Astrocyte (in vitro differentiated cells and primary cell): ENCODE data around the gene NDUFS2.

Experiments used
- EZH2 ChIP-seq: IDR thresholded peaks from 2 replicates; pipeline ENCODE4 v1.6.1; 2012; ENCODE audit warnings: mild to moderate bottlenecking, low read length, inconsistent platforms; ENCODE audit not compliant: insufficient read depth
- TF ChIP-seq, protein P1 (sequence below): IDR thresholded peaks from 2 replicates; pipeline ENCODE4 v1.5.1; 2011; ENCODE audit warnings: low read depth, mild to moderate bottlenecking, inconsistent platforms, low read length, moderate library complexity; ENCODE audit not compliant: insufficient read depth

DNA sequence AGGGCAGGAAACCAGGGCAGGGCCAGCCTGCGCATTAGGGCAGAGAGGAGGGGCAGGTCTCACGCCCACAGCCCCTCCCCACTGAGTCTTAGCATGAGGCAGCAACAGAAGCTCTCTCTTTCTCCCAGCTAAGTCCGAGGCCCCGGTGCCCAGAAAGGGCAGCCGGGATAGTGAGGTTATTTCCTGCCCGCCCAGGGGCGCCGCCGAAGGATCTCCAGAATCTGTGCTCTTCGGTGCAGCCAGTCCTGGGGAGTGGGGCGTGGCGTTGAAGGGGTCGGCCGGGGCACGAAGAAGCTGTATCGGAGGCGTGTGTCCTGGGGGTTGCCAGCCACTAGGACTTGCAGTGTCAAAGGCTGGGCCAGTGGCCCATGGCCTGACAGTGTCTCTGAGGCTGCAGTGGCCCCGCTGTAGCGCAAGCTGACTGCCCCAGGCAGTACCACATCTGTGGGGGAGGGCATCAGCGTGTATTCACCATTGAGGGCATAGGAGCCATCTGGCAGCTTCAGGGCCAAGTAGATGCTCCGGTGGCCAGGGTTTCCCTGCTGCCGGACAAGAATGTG lies 11.1 kb upstream of the NDUFS2 start:
- TF ChIP-seq, protein P1, sequence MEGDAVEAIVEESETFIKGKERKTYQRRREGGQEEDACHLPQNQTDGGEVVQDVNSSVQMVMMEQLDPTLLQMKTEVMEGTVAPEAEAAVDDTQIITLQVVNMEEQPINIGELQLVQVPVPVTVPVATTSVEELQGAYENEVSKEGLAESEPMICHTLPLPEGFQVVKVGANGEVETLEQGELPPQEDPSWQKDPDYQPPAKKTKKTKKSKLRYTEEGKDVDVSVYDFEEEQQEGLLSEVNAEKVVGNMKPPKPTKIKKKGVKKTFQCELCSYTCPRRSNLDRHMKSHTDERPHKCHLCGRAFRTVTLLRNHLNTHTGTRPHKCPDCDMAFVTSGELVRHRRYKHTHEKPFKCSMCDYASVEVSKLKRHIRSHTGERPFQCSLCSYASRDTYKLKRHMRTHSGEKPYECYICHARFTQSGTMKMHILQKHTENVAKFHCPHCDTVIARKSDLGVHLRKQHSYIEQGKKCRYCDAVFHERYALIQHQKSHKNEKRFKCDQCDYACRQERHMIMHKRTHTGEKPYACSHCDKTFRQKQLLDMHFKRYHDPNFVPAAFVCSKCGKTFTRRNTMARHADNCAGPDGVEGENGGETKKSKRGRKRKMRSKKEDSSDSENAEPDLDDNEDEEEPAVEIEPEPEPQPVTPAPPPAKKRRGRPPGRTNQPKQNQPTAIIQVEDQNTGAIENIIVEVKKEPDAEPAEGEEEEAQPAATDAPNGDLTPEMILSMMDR: no peak
- TF ChIP-seq EZH2: no peak
